OCI-LY3 (cell line): Measurements from ENCODE around the gene KRTAP5-3.

Experiments used
- H2AFZ ChIP-seq: fragments of 200-600, 300-600 bp; shearing (Covaris generic); 2 replicates; pipeline ENCODE4 v1.6.0; 2014; ENCODE audit warnings: antibody characterized with exemption, low read depth, low read length
- H3K27ac ChIP-seq: fragments of 200-600, 300-600 bp; sonication (generic); 2 replicates; pipeline ENCODE4 v1.5.1; 2014; ENCODE audit warnings: mild to moderate bottlenecking, low read length, moderate library complexity, mixed read lengths
- H3K27me3 ChIP-seq: fragments of 200-600, 300-600 bp; sonication (generic); 2 replicates; pipeline ENCODE4 v1.6.1; 2014; ENCODE audit warnings: low read depth, low read length, mixed read lengths
- H3K36me3 ChIP-seq: fragments of 200-600, 300-600 bp; sonication (generic); replicated peaks from 2 replicates; pipeline ENCODE3; 2014; ENCODE audit warnings: low read depth, low read length, mixed read lengths
- H3K4me1 ChIP-seq: fragments of 300-600, 200-600 bp; sonication (generic); 2 replicates; pipeline ENCODE4 v1.6.1; 2014; ENCODE audit warnings: low read length, mixed read lengths
- H3K4me2 ChIP-seq: fragments of 200-600, 300-600 bp; sonication (generic); 2 replicates; pipeline ENCODE4 v1.6.1; 2014; ENCODE audit warnings: low read length, mixed read lengths
- H3K4me3 ChIP-seq: fragments of 300-600, 200-600 bp; sonication (generic); 2 replicates; pipeline ENCODE4 v1.5.1; 2014; ENCODE audit warnings: antibody characterized with exemption, mild to moderate bottlenecking, low read length, moderate library complexity
- H3K79me2 ChIP-seq: fragments of 300-600, 200-600 bp; shearing (Covaris generic); 2 replicates; pipeline ENCODE4 v1.6.1; 2014; ENCODE audit warnings: mild to moderate bottlenecking, low read length, mixed read lengths
- H3K9ac ChIP-seq: fragments of 300-600, 200-600 bp; shearing (Covaris generic); 2 replicates; pipeline ENCODE4 v1.6.0; 2014; ENCODE audit warnings: mild to moderate bottlenecking, low read length, moderate library complexity
- H3K9me3 ChIP-seq: fragments of 200-600, 300-600 bp; shearing (Covaris generic); 2 replicates; pipeline ENCODE4 v1.6.1; 2014; ENCODE audit warnings: low read length, mixed read lengths; ENCODE audit not compliant: insufficient read depth
- H4K20me1 ChIP-seq: fragments of 200-600, 300-600 bp; sonication (generic); 2 replicates; pipeline ENCODE4 v1.6.1; 2016; ENCODE audit warnings: low read length, mixed read lengths; ENCODE audit not compliant: insufficient read depth
- CTCF ChIP-seq: fragments of 200-600, 300-600 bp; sonication (generic); IDR thresholded peaks from 2 replicates; pipeline ENCODE4 v1.5.1; 2014; ENCODE audit warnings: antibody characterized with exemption, low read length, low read depth
- EZH2phosphoT487 ChIP-seq: fragments of 200-600 bp; shearing (Covaris generic); IDR thresholded peaks from 2 replicates; pipeline ENCODE4 v1.6.1; 2018; ENCODE audit warnings: antibody characterized with exemption, mixed run types, low read depth

The KRTAP5-3 gene

GRCh38 chr11:1608363-1608762 is at the start of gene KRTAP5-3:
Gene KRTAP5-3, minus strand, starts transcription at chr11:1608463. Its CDS starts 78 bp downstream, at chr11:1608385.
- H3K4me2 ChIP-seq = no peak within 1 kb of the TSS
- H3K9me3 ChIP-seq = no peaks in the 10 kb centered on the region
- peaks cover 4% of the 10 kb centered on the region for H3K36me3 ChIP-seq
- TF ChIP-seq EZH2phosphoT487 (no peak), CTCF (no peak)
- H3K4me1 ChIP-seq = peaks cover 17% of the 10 kb centered on the region
- no peaks in the 10 kb centered on the region for H3K79me2 ChIP-seq
- peaks cover 31% of the 10 kb centered on the region for H3K27me3 ChIP-seq
- no peak within 1 kb of the TSS for H3K9ac ChIP-seq
- H3K27ac ChIP-seq = no peak within 1 kb of the TSS
- H2AFZ ChIP-seq = no peak within 1 kb of the TSS
- H3K4me3 ChIP-seq = no peak within 1 kb of the TSS
- peaks cover 3% of the 10 kb centered on the region; the same call in 1 of the 2 replicates for H4K20me1 ChIP-seq

- Histone ChIP-seq H3K4me3 (no peak overlapping the region), H3K4me2 (no peak overlapping the region), H3K27ac (no peak overlapping the region), H3K36me3 (no peaks in the 10 kb centered on the region), H2AFZ (no peak overlapping the region), H3K9me3 (no peaks in the 10 kb centered on the region), H4K20me1 (no peaks in the 10 kb centered on the region), H3K4me1 (no peaks in the 10 kb centered on the region), H3K79me2 (no peaks in the 10 kb centered on the region), H3K9ac (no peak overlapping the region), H3K27me3 (peaks cover 36% of the 10 kb centered on the region)
- TF ChIP-seq EZH2phosphoT487 (no peak), CTCF (no peak)
Observed at GRCh38 chr11:1656670-1657069, 48.4 kb upstream of the KRTAP5-3 start.

GRCh38 chr11:1656061-1656441 is 47.8 kb upstream of the KRTAP5-3 start:
- Histone ChIP-seq H3K9me3 (no peaks in the 10 kb centered on the region), H2AFZ (no peak overlapping the region), H3K27me3 (peaks cover 43% of the 10 kb centered on the region), H3K4me3 (no peak overlapping the region), H3K27ac (no peak overlapping the region), H4K20me1 (no peaks in the 10 kb centered on the region), H3K4me1 (no peaks in the 10 kb centered on the region), H3K9ac (no peak overlapping the region), H3K79me2 (no peaks in the 10 kb centered on the region), H3K4me2 (no peak overlapping the region), H3K36me3 (no peaks in the 10 kb centered on the region)
- no peak for TF ChIP-seq CTCF
- TF ChIP-seq EZH2phosphoT487 = no peak

GRCh38 chr11:1655168-1656060 is 47.2 kb upstream of the KRTAP5-3 start:
- no peaks in the 10 kb centered on the region for H4K20me1 ChIP-seq
- no peak overlapping the region for H2AFZ ChIP-seq
- H3K36me3 ChIP-seq = no peaks in the 10 kb centered on the region
- H3K79me2 ChIP-seq = no peaks in the 10 kb centered on the region
- peaks cover 46% of the 10 kb centered on the region for H3K27me3 ChIP-seq
- no peak overlapping the region for H3K9ac ChIP-seq
- H3K4me1 ChIP-seq = no peaks in the 10 kb centered on the region
- no peak overlapping the region for H3K27ac ChIP-seq
- TF ChIP-seq EZH2phosphoT487 (no peak), CTCF (no peak)
- H3K4me3 ChIP-seq = no peak overlapping the region
- no peak overlapping the region for H3K4me2 ChIP-seq
- H3K9me3 ChIP-seq = no peaks in the 10 kb centered on the region
